ENCODE results near the gene CPNE8. TPM values are rescaled to one million over a fixed set of nuclear protein-coding genes. Genes with fewer than 3 reads are reported as not detected.

Gene CPNE8
- total RNA-seq, 1 donor from 2014 or later = 9.4 TPM

DNA sequence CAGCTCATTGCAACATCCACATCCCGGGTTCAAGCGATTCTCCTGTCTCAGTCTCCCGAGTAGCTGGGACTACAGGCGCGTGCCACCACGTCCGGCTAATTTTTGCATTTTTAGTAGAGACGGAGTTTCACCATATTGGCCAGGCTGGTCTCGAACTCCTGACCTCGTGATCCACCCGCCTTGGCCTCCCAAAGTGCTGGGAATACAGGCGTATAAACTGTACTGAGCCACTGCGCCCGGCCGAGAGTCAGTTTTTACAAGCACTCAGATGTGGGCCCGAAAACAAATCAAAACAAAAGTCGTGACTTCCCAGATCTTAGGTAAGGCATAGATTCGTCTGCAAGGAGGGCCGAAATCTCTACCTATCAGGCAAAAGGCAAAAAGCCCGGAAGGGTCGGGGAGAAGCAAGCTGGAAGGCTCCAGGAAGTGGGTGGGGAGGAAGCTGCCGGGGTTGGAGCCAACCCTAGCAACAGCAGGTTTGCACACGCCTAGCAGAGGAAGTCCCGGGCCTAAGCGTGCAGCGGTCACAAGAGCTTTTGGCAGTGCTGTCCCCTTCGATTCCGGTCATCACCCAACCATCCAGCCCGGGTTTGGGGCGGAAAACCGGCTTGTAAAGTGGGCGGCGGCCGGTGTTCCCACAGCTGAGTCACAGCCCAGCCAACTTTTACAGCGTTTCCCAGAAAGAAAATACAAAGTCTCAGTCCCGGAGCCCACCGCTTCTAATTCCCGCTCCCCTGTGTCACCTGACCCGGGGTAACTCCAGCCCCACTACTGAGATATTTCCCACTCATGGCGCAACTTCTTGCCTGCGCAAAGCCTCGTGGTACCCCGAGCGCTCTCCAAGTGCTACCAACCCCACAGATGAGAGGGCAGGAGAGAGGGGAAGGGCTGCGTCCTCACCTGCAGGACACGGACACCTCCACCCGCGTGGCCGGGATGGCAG is 583 bp downstream of the CPNE8 start:
- peak overlapping the region; percentile 80 for H3K9ac ChIP-seq (ENCODE audit: low read length)
- peak overlapping the region; percentile 58 for H3K27ac ChIP-seq (ENCODE audit: low read depth, low read length)
- peak overlapping the region; percentile 94 for H3K4me3 Mint-ChIP-seq (ENCODE audit: unreplicated experiment)

DNA sequence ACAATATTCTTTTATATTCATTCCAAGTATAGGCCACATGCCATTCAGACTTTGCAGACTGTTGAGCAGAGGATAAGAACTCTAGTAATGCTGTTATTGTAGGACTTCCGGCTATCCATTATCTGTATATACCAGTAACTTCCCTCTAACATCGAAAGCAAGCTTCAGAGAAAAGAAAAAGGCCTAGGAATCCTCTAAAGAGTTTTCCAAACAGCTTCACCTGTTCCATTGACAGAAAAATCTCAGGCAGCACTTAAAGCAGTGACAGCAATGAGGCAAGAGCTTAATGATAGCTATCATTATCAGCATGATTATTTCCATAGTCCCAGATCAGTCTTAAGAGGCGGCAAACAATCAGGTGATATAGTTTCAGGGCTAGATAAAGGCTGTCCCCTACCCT is 1.8 kb downstream of the CPNE8 start:
- no peak for FAIRE-seq
- H3K27me3 ChIP-seq (ENCODE audit: insufficient read depth, low read length) = no peaks in the 10 kb centered on the region
- no peak overlapping the region for H3K4me2 ChIP-seq (ENCODE audit: low read length)
- no peaks in the 10 kb centered on the region for H4K20me1 ChIP-seq (ENCODE audit: insufficient read depth, low read length)
- no peak overlapping the region for H3K27ac ChIP-seq (ENCODE audit: low read depth, low read length)
- Mint-ChIP-seq H3K4me1 (ENCODE audit: low read depth, unreplicated experiment) (peaks cover 6% of the 10 kb centered on the region), H3K4me3 (ENCODE audit: unreplicated experiment) (peak overlapping the region; percentile 94), H3K27ac (ENCODE audit: unreplicated experiment) (no peak overlapping the region), H3K9me3 (ENCODE audit: unreplicated experiment) (no peaks in the 10 kb centered on the region), H3K27me3 (ENCODE audit: low read depth, unreplicated experiment) (no peaks in the 10 kb centered on the region), H3K36me3 (ENCODE audit: low read depth, unreplicated experiment) (no peaks in the 10 kb centered on the region)
- H3K4me1 ChIP-seq (ENCODE audit: insufficient read depth, low read length) = no peaks in the 10 kb centered on the region
- H3K79me2 ChIP-seq (ENCODE audit: insufficient read depth, low read length) = no peaks in the 10 kb centered on the region
- TF ChIP-seq EZH2 (IDR thresholded peaks at IDR 0.05; ENCODE audit: insufficient read depth, low read length) = no peak
- TF ChIP-seq, protein P1, sequence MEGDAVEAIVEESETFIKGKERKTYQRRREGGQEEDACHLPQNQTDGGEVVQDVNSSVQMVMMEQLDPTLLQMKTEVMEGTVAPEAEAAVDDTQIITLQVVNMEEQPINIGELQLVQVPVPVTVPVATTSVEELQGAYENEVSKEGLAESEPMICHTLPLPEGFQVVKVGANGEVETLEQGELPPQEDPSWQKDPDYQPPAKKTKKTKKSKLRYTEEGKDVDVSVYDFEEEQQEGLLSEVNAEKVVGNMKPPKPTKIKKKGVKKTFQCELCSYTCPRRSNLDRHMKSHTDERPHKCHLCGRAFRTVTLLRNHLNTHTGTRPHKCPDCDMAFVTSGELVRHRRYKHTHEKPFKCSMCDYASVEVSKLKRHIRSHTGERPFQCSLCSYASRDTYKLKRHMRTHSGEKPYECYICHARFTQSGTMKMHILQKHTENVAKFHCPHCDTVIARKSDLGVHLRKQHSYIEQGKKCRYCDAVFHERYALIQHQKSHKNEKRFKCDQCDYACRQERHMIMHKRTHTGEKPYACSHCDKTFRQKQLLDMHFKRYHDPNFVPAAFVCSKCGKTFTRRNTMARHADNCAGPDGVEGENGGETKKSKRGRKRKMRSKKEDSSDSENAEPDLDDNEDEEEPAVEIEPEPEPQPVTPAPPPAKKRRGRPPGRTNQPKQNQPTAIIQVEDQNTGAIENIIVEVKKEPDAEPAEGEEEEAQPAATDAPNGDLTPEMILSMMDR (IDR thresholded peaks at IDR 0.05; ENCODE audit: insufficient read depth, low read depth, low read length) = no peak
- no peak overlapping the region for H3K9ac ChIP-seq (ENCODE audit: low read length)
- H3K9me3 ChIP-seq (ENCODE audit: insufficient read depth, low read depth, low read length) = no peaks in the 10 kb centered on the region
- no peak overlapping the region for H3K4me3 ChIP-seq (ENCODE audit: insufficient read depth, low read depth, low read length)
- H3K36me3 ChIP-seq (ENCODE audit: insufficient read depth, low read length) = no peaks in the 10 kb centered on the region
- DNase-seq (ENCODE audit: low read depth) = no peak
- H2AFZ ChIP-seq (ENCODE audit: low read depth, low read length) = no peak overlapping the region

More for the DNA sequence above, 583 bp downstream of the CPNE8 start:
- Mint-ChIP-seq H3K9me3 (ENCODE audit: unreplicated experiment) (no peaks in the 10 kb centered on the region), H3K27me3 (ENCODE audit: low read depth, unreplicated experiment) (no peaks in the 10 kb centered on the region), H3K4me1 (ENCODE audit: low read depth, unreplicated experiment) (peaks cover 6% of the 10 kb centered on the region), H3K27ac (ENCODE audit: unreplicated experiment) (peak overlapping the region; percentile 64), H3K36me3 (ENCODE audit: low read depth, unreplicated experiment) (no peaks in the 10 kb centered on the region)
- FAIRE-seq = no peak
- peak; percentile 72 for DNase-seq (ENCODE audit: low read depth)
- H3K4me1 ChIP-seq (ENCODE audit: insufficient read depth, low read length) = no peaks in the 10 kb centered on the region
- no peak for TF ChIP-seq EZH2 (IDR thresholded peaks at IDR 0.05; ENCODE audit: insufficient read depth, low read length)
- TF ChIP-seq, protein P1 (IDR thresholded peaks at IDR 0.05; ENCODE audit: insufficient read depth, low read depth, low read length) = no peak
- peak overlapping the region; percentile 73 for H3K4me3 ChIP-seq (ENCODE audit: insufficient read depth, low read depth, low read length)
- H3K4me2 ChIP-seq (ENCODE audit: low read length) = peak overlapping the region; percentile 97
- H4K20me1 ChIP-seq (ENCODE audit: insufficient read depth, low read length) = no peaks in the 10 kb centered on the region
- H3K36me3 ChIP-seq (ENCODE audit: insufficient read depth, low read length) = no peaks in the 10 kb centered on the region
- peak overlapping the region; percentile 95 for H2AFZ ChIP-seq (ENCODE audit: low read depth, low read length)
- H3K27me3 ChIP-seq (ENCODE audit: insufficient read depth, low read length) = no peaks in the 10 kb centered on the region
- H3K9me3 ChIP-seq (ENCODE audit: insufficient read depth, low read depth, low read length) = no peaks in the 10 kb centered on the region
- no peaks in the 10 kb centered on the region for H3K79me2 ChIP-seq (ENCODE audit: insufficient read depth, low read length)
